ENCODE data around the gene ATP2C1.

DNA sequence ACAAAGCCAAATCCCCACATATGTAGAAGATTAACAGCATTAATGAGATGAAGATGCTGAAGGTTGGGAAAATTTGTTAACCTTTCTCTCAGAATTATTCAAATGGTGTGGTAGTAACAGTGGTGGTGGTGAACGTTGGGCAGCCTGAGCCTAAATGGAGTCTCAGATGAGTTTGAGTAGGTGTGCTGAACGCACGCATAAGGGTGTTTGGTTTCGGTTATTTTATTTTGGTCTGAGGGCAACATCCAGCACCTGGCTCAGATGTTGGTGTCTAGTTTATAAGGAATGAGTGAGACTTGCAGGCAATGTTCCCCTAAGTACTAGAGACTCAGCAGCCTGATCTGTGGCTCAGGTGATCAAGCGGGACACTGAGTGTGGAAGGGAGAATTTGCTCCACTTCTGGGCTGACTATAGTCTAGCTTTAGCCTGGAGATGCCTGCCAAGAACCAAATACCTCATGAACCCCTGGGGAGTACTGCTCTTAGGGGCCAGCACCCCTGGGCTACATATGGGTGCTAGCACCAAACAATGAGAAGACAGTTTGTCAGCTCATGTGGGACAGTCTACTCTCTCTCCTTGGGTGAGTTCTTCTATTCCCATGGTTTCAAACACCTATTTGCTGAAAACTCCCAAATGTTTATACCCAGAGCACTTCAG is 39.5 kb upstream of the ATP2C1 start:
- TF ChIP-seq KLF6 (CRISPR knock-in tag; IDR thresholded peaks at IDR 0.05; ENCODE audit: borderline replicate concordance) = no peak
- no peak for TF ChIP-seq ZNF696 (CRISPR knock-in tag; conservative IDR thresholded peaks at IDR 0.05)
- no peak for TF ChIP-seq HCFC1 (IDR thresholded peaks at IDR 0.05; ENCODE audit: low read depth, low read length)
- no peak for TF ChIP-seq ZNF12 (CRISPR knock-in tag; IDR thresholded peaks at IDR 0.05)
- TF ChIP-seq ZNF146 (CRISPR knock-in tag; IDR thresholded peaks at IDR 0.05; ENCODE audit: unreplicated experiment) = no peak
